Kasumi-1 (cell line): Measurements from ENCODE around the gene DDX54.

Experiments
- DNase-seq, 2 experiments: peaks; one replicate each; lab custom pipeline; 2025; lab: John Stamatoyannopoulos, UW

DDX54 gene

GRCh38 chr12:113185180-113186032, at the start of gene DDX54, which contains the start of gene RITA1:
Gene DDX54, minus strand, starts transcription at chr12:113185478. Its CDS starts 27 bp downstream, at chr12:113185451.
Gene RITA1, plus strand, starts transcription at chr12:113185721. Its CDS starts 1,026 bp downstream, at chr12:113186747.
- DNase-seq, result peak; percentile 58 to 77

GRCh38 chr12:113234483-113234882, 49.2 kb upstream of the DDX54 start:
- no peak for DNase-seq

GRCh38 chr12:113233967-113234366, 48.7 kb upstream of the DDX54 start:
- no peak for DNase-seq

GRCh38 chr12:113232840-113233585, 47.7 kb upstream of the DDX54 start:
- DNase-seq, result peak; percentile 61 to 63

GRCh38 chr12:113232089-113232839, 47.0 kb upstream of the DDX54 start:
- no peak for DNase-seq

- DNase-seq, result no peak
Observed at GRCh38 chr12:113231235-113232088, 46.2 kb upstream of the DDX54 start.

- no peak for DNase-seq
Observed at GRCh38 chr12:113230315-113231234, 45.3 kb upstream of the DDX54 start.

- DNase-seq, result no peak
Observed at GRCh38 chr12:113228394-113229028, 43.2 kb upstream of the DDX54 start.

GRCh38 chr12:113227686-113228391, 42.6 kb upstream of the DDX54 start:
- no peak for DNase-seq

- no peak for DNase-seq
Observed at GRCh38 chr12:113226696-113227568, 41.7 kb upstream of the DDX54 start.

- no peak for DNase-seq
Observed at GRCh38 chr12:113224955-113225354, 39.7 kb upstream of the DDX54 start.

GRCh38 chr12:113222730-113223531, 37.7 kb upstream of the DDX54 start:
- no peak for DNase-seq

GRCh38 chr12:113221997-113222729, 36.9 kb upstream of the DDX54 start:
- no peak for DNase-seq

GRCh38 chr12:113221181-113221996, 36.1 kb upstream of the DDX54 start, which contains the start of gene TPCN1:
Gene TPCN1, plus strand, starts transcription at chr12:113221464. Its CDS starts 5,389 bp downstream, at chr12:113226853.
- DNase-seq, result peak; percentile 99 to 100

GRCh38 chr12:113220593-113221180, 35.4 kb upstream of the DDX54 start:
- no peak for DNase-seq
